Measurements from ENCODE around the gene LGI4.
A peak's percentile ranks its signal among the peaks of the same experiment; 100 is the strongest.

The LGI4 gene

GRCh38 chr19:35117116-35117515, 17.7 kb downstream of the LGI4 start:
- no peak overlapping the region for H3K4me3 ChIP-seq (ENCODE audit: low read depth, low read length)
- no peak for TF ChIP-seq CTCF (IDR thresholded peaks at IDR 0.05; ENCODE audit: insufficient read depth, low read depth, low read length, missing control alignments)
- DNase-seq (ENCODE audit: low read depth) = no peak

GRCh38 chr19:35116072-35116801, 18.6 kb downstream of the LGI4 start:
- DNase-seq (ENCODE audit: low read depth) = no peak

GRCh38 chr19:35115177-35115951, 19.5 kb downstream of the LGI4 start, which contains the start of gene FXYD3:
FXYD3 (plus strand) TSS chr19:35115823; CDS start chr19:35119377, 3,554 bp downstream.
- DNase-seq (ENCODE audit: low read depth) = no peak
- TF ChIP-seq CTCF (IDR thresholded peaks at IDR 0.05; ENCODE audit: insufficient read depth, low read depth, low read length, missing control alignments) = no peak
- no peak within 1 kb of the TSS for H3K4me3 ChIP-seq (ENCODE audit: low read depth, low read length)

More at GRCh38 chr19:35116072-35116801, 18.6 kb downstream of the LGI4 start:
- TF ChIP-seq CTCF (IDR thresholded peaks at IDR 0.05; ENCODE audit: insufficient read depth, low read depth, low read length, missing control alignments) = no peak
- no peak overlapping the region for H3K4me3 ChIP-seq (ENCODE audit: low read depth, low read length)

- TF ChIP-seq CTCF (IDR thresholded peaks at IDR 0.05; ENCODE audit: insufficient read depth, low read depth, low read length, missing control alignments) = peak; percentile 99
- no peak overlapping the region for H3K4me3 ChIP-seq (ENCODE audit: low read depth, low read length)
- peak; percentile 69 for DNase-seq (ENCODE audit: low read depth)
Measured at GRCh38 chr19:35114353-35115176, 20.3 kb downstream of the LGI4 start.

- no peak for DNase-seq (ENCODE audit: low read depth)
- no peak overlapping the region for H3K4me3 ChIP-seq (ENCODE audit: low read depth, low read length)
- TF ChIP-seq CTCF (IDR thresholded peaks at IDR 0.05; ENCODE audit: insufficient read depth, low read depth, low read length, missing control alignments) = no peak
Measured at GRCh38 chr19:35112995-35113688, 21.7 kb downstream of the LGI4 start.

GRCh38 chr19:35110974-35111373, 23.9 kb downstream of the LGI4 start:
- no peak overlapping the region for H3K4me3 ChIP-seq (ENCODE audit: low read depth, low read length)
- no peak for TF ChIP-seq CTCF (IDR thresholded peaks at IDR 0.05; ENCODE audit: insufficient read depth, low read depth, low read length, missing control alignments)
- no peak for DNase-seq (ENCODE audit: low read depth)
